LHCN-M2 (cell line): Measurements from ENCODE around the gene ZNF350. TPM values are rescaled to one million over a fixed set of nuclear protein-coding genes. Genes with fewer than 3 reads are reported as not detected.
"Not testable (repeated sequence)": the region's sequence is repeated elsewhere in the genome, so short reads cannot be mapped to it uniquely, and the experiment has no call there.

ENCODE experiments used
- DNase-seq: peaks from one replicate; pipeline ENCODE4 v3.0.0-alpha.2; 2012; ENCODE audit warnings: low read depth
- total RNA-seq: library from RNA; depleted of rRNA; stranded (reverse); fragments of >200 nt; gene quantifications from 2 replicates; pipeline ENCODE4 v1.2.3, GENCODE V29; 2014

Gene ZNF350
- total RNA-seq, 1 experiment from 2014 or later, result 7.6 TPM

GRCh38 chr19:51975787-51976186, 10.9 kb downstream of the ZNF350 start:
- not testable (repeated sequence) for DNase-seq

- DNase-seq, result peak; percentile 30
Measured at GRCh38 chr19:51971624-51972023, 15.0 kb downstream of the ZNF350 start.

GRCh38 chr19:51970718-51971117, 15.9 kb downstream of the ZNF350 start:
- DNase-seq, result no peak

GRCh38 chr19:51965583-51965982, 21.1 kb downstream of the ZNF350 start:
- no peak for DNase-seq

- not testable (repeated sequence) for DNase-seq
Measured at GRCh38 chr19:51960621-51961233, 25.9 kb downstream of the ZNF350 start.

GRCh38 chr19:51959791-51960190, 26.8 kb downstream of the ZNF350 start:
- no peak for DNase-seq

- DNase-seq, result not testable (repeated sequence)
Measured at GRCh38 chr19:51957846-51958245, 28.8 kb downstream of the ZNF350 start.

- DNase-seq, result no peak
Measured at GRCh38 chr19:51948975-51949374, 37.7 kb downstream of the ZNF350 start.

GRCh38 chr19:51946602-51947001, 40.0 kb downstream of the ZNF350 start:
- DNase-seq, result no peak

- DNase-seq, result peak; percentile 10
Measured at GRCh38 chr19:51944798-51945552, 41.7 kb downstream of the ZNF350 start.

GRCh38 chr19:51938936-51939335, 47.7 kb downstream of the ZNF350 start:
- DNase-seq, result no peak

GRCh38 chr19:51931921-51932320, 54.7 kb downstream of the ZNF350 start:
- no peak for DNase-seq

- no peak for DNase-seq
Measured at GRCh38 chr19:51927859-51928258, 58.8 kb downstream of the ZNF350 start.

GRCh38 chr19:51926784-51927741, 59.6 kb downstream of the ZNF350 start, which contains the start of gene ZNF613:
ZNF613 (plus strand) TSS chr19:51927472; CDS start chr19:51936221, 8,749 bp downstream.
- DNase-seq, result peak; percentile 91

- no peak for DNase-seq
Measured at GRCh38 chr19:51926426-51926783, 60.2 kb downstream of the ZNF350 start.

- no peak for DNase-seq
Measured at GRCh38 chr19:51921949-51922348, 64.7 kb downstream of the ZNF350 start.

GRCh38 chr19:51919606-51920005, 67.0 kb downstream of the ZNF350 start:
- no peak for DNase-seq

GRCh38 chr19:51916167-51916566, 70.5 kb downstream of the ZNF350 start:
- no peak for DNase-seq

GRCh38 chr19:51915324-51915867, 71.2 kb downstream of the ZNF350 start:
- DNase-seq, result no peak
